A549 (cell line): ENCODE data around the gene THSD7A. TPM values are rescaled to one million over a fixed set of nuclear protein-coding genes. Genes with fewer than 3 reads are reported as not detected.
A peak's percentile ranks its signal among the peaks of the same experiment; 100 is the strongest.

Experiments used
- ATAC-seq, 2 experiments: fragments of 200-7000 bp in 1 of 2; fragments of >200 bp in 1 of 2; cut with Nextera tagmentation in 1 of 2; cut with Tn5 transposase in 1 of 2; 3 replicates each; pipeline versions ENCODE4 v1.8.0 to v1.9.1; 2018 to 2020; ENCODE audit warnings: mild to moderate bottlenecking in 1 of 2, moderate library complexity in 1 of 2
- CTCF ChIA-PET: fragments of 300-600 bp; sonication (Branson Sonifier 250); formaldehyde crosslinking; extraction: SDS; loops from one replicate; lab custom pipeline; 2021; ENCODE audit warnings: antibody characterized with exemption, inconsistent platforms; lab: Yijun Ruan, JAX
- POLR2A ChIA-PET: fragments of 350-600 bp; formaldehyde crosslinking; extraction: SDS; loops from one replicate; lab custom pipeline; 2021; ENCODE audit warnings: antibody characterized with exemption, inconsistent platforms; lab: Yijun Ruan, JAX
- DNase-seq, 2 experiments: peaks; one replicate each; pipeline versions ENCODE4 v3.0.0 to v3.0.0-alpha.2; 2011 to 2016; ENCODE audit warnings: low read depth in 1 of 2, low spot score in 1 of 2
- FAIRE-seq: peaks from 2 replicates; lab custom pipeline; 2011; peaks lifted over from hg19 to GRCh38; lab: Jason Lieb, UNC
- H3K27ac ChIP-seq, 2 experiments: fragments of >200 bp; sonication (Bioruptor Twin); formaldehyde crosslinking; 3 replicates each; pipeline ENCODE4 v1.5.1; 2016 to 2017
- H3K4me1 ChIP-seq: fragments of >200 bp; sonication (Bioruptor Twin); formaldehyde crosslinking; 3 replicates; pipeline ENCODE4 v1.6.1; 2016
- H3K4me2 ChIP-seq: fragments of >200 bp; sonication (Bioruptor Twin); formaldehyde crosslinking; 3 replicates; pipeline ENCODE4 v1.6.1; 2016
- H3K4me3 ChIP-seq: fragments of >200 bp; sonication (Bioruptor Twin); formaldehyde crosslinking; 3 replicates; pipeline ENCODE4 v1.5.1; 2016
- H3K9me3 ChIP-seq: fragments of >200 bp; sonication (Bioruptor Twin); formaldehyde crosslinking; 3 replicates; pipeline ENCODE4 v1.6.1; 2016
- CBX2 ChIP-seq: fragments of 200-600 bp; sonication (generic); IDR thresholded peaks from 2 replicates; pipeline ENCODE4 v1.6.1; 2016; ENCODE audit warnings: low read depth, mild to moderate bottlenecking, borderline replicate concordance
- CBX8 ChIP-seq: fragments of 200-600 bp; sonication (generic); IDR thresholded peaks from 2 replicates; pipeline ENCODE4 v1.6.1; 2016
- EP300 ChIP-seq, 2 experiments: fragments of >200 bp; sonication (Bioruptor Twin); formaldehyde crosslinking; IDR thresholded peaks; 2 replicates in 1 of 2; 3 replicates in 1 of 2; pipeline ENCODE4 v1.6.1; 2016 to 2017
- ESRRA ChIP-seq: fragments of 150-350 bp; IDR thresholded peaks from 2 replicates; pipeline ENCODE4 v1.6.1; 2014; ENCODE audit warnings: mild to moderate bottlenecking, low read length, borderline replicate concordance
- FOSL2 ChIP-seq, 2 experiments: fragments of 450-650 bp in 1 of 2; fragments of >200 bp in 1 of 2; sonication (Bioruptor Twin) in 1 of 2; formaldehyde crosslinking; IDR thresholded peaks; 2 replicates each; pipeline versions ENCODE4 v1.5.0 to v1.6.1; 2016 to 2020; ENCODE audit warnings: mild to moderate bottlenecking in 1 of 2, moderate library complexity in 1 of 2
- HDAC2 ChIP-seq: fragments of 200-600 bp; sonication (generic); IDR thresholded peaks from 2 replicates; pipeline ENCODE4 v1.6.1; 2016
- KDM1A ChIP-seq: fragments of 200-600 bp; sonication (generic); IDR thresholded peaks from 2 replicates; pipeline ENCODE4 v1.6.1; 2016; ENCODE audit warnings: low read depth, mild to moderate bottlenecking
- MAFK ChIP-seq: fragments of 450-650 bp; IDR thresholded peaks from 2 replicates; pipeline ENCODE4 v1.6.1; 2014; ENCODE audit not compliant: partially characterized antibody
- MYC ChIP-seq: IDR thresholded peaks from 2 replicates; pipeline ENCODE4 v1.6.1; 2012; ENCODE audit warnings: mild to moderate bottlenecking, inconsistent platforms, low read length, improper control_type of control experiment, borderline replicate concordance
- NFE2L2 ChIP-seq: fragments of 150-350 bp; conservative IDR thresholded peaks from 2 replicates; pipeline ENCODE4 v1.6.1; 2014; ENCODE audit warnings: low read length
- POLR2A ChIP-seq: IDR thresholded peaks from 2 replicates; pipeline ENCODE4 v1.6.1; 2012; ENCODE audit warnings: mild to moderate bottlenecking, low read length
- RARB ChIP-seq: fragments of 250-450 bp; sonication (Bioruptor Pico); IDR thresholded peaks from 2 replicates; pipeline ENCODE4 v1.8.0; 2021; ENCODE audit warnings: mild to moderate bottlenecking, moderate library complexity
- RCOR1 ChIP-seq: fragments of 150-350 bp; IDR thresholded peaks from 2 replicates; pipeline ENCODE4 v1.6.1; 2014; ENCODE audit warnings: antibody characterized with exemption, low read length, low read depth
- RNF2 ChIP-seq: fragments of 200-600 bp; sonication (generic); IDR thresholded peaks from 2 replicates; pipeline ENCODE4 v1.6.1; 2016; ENCODE audit warnings: low read depth, mild to moderate bottlenecking, antibody characterized with exemption, moderate library complexity, borderline replicate concordance
- SMC3 ChIP-seq: fragments of >200 bp; sonication (Bioruptor Twin); formaldehyde crosslinking; IDR thresholded peaks from 3 replicates; pipeline ENCODE4 v1.6.1; 2018; ENCODE audit warnings: inconsistent platforms
- SREBF2 ChIP-seq: fragments of 450-650 bp; IDR thresholded peaks from 2 replicates; pipeline ENCODE4 v1.6.1; 2014; ENCODE audit warnings: mild to moderate bottlenecking, moderate library complexity
- TP53 ChIP-seq: fragments of 250-450 bp; sonication (Bioruptor Pico); IDR thresholded peaks from 2 replicates; pipeline ENCODE4 v1.5.0; 2021; ENCODE audit warnings: mild to moderate bottlenecking, moderate library complexity
- WGBS: methylation state at CpG from one replicate; pipeline ENCODE4 v1.1.6; 2017; ENCODE audit errors: missing lambda C conversion rate; 5-methylcytosine and 5-hydroxymethylcytosine counted together
- polyA plus RNA-seq, 4 experiments: library from polyadenylated mRNA; depleted of rRNA in 3 of 4; stranded (reverse); fragments of >200 nt; fragmentation: RNase III in 1 of 4; extraction: RNeasy Plus Mini Kit Qiagen cat#74134 plus additional on column Dnase treatment in 1 of 4; gene quantifications; 2 replicates in 3 of 4; 3 replicates in 1 of 4; pipeline ENCODE4 v1.2.3, GENCODE V29; 2011 to 2017
- TF ChIP-seq, protein P1 (sequence below): fragments of 450-650 bp; IDR thresholded peaks from 2 replicates; pipeline ENCODE4 v1.6.1; 2014; ENCODE audit warnings: antibody characterized with exemption
- TF ChIP-seq, protein P2 (sequence below): fragments of 250-450 bp; sonication (Bioruptor Pico); IDR thresholded peaks from 2 replicates; pipeline ENCODE4 v1.5.0; 2020; ENCODE audit warnings: low read depth, mild to moderate bottlenecking, moderate library complexity
- TF ChIP-seq, protein P3 (sequence below): IDR thresholded peaks from 2 replicates; pipeline ENCODE4 v1.6.1; 2012
- TF ChIP-seq, protein P4 (sequence below): IDR thresholded peaks from 2 replicates; pipeline ENCODE4 v1.6.1; 2012; ENCODE audit warnings: low read depth, borderline replicate concordance

Gene THSD7A
- polyA plus RNA-seq, 2 of the 4 experiments (the other 2 are of a cell fraction) = 5.7 to 11.8 TPM

DNA sequence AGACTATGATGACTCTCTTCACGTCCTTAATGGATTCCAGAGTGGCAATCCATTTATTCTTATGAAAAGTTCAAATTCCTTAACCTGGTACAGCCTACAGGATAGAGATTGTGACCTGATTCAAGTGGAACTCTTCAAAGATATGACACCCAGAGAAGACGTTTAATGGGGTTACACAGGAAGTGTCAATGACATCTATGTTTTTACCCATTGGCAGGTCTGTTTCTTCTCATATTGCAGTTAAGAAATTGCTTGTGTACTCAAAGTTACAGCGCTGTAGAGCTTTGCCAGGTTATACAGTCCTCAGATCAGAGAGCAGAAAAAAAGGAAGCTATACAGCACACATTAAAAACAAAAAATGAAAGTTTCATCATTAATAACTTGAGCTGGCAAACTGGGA, 367.4 kb downstream of the THSD7A start (continued):
- TF ChIP-seq SMC3 (no peak), KDM1A (no peak)

DNA sequence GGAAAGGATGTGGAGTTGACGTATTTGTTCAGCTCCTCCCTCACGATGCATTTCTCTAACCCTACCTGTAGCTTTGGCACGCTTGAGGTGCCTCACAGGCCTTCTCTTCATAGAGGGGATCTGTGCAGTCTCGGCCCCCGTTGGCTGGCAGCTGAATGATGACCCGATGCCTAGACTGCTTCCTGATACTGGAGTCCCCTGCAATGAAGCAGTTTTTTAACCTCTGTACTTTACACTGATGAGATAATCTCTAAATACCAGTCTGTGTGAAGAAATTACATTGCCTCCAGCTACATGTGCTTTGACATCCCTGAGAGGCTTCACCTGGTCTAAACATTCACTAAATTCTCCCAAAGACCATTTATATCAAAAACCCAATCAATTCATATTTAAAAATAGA, 370.1 kb downstream of the THSD7A start:
- no peak overlapping the region for H3K27ac ChIP-seq
- H3K4me2 ChIP-seq = no peak overlapping the region
- no peak for ATAC-seq
- H3K9me3 ChIP-seq = no peaks in the 10 kb centered on the region
- 77% methylated on average over 6 of the region's 6 CpGs for WGBS
- FAIRE-seq = no peak
- DNase-seq = no peak
- peaks cover 17% of the 10 kb centered on the region for H3K4me1 ChIP-seq
- CTCF ChIA-PET = interaction anchor here (1.1 kb wide), 1 partner anchor 10 kb away, joined by 5 read pairs; no protein-coding TSS in a partner anchor
- TF ChIP-seq EP300 (IDR thresholded peaks at IDR 0.05) = no peak
- TF ChIP-seq, protein P1, sequence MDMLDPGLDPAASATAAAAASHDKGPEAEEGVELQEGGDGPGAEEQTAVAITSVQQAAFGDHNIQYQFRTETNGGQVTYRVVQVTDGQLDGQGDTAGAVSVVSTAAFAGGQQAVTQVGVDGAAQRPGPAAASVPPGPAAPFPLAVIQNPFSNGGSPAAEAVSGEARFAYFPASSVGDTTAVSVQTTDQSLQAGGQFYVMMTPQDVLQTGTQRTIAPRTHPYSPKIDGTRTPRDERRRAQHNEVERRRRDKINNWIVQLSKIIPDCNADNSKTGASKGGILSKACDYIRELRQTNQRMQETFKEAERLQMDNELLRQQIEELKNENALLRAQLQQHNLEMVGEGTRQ = no peak
- TF ChIP-seq TP53 (CRISPR knock-in tag) = no peak
- TF ChIP-seq, protein P2, sequence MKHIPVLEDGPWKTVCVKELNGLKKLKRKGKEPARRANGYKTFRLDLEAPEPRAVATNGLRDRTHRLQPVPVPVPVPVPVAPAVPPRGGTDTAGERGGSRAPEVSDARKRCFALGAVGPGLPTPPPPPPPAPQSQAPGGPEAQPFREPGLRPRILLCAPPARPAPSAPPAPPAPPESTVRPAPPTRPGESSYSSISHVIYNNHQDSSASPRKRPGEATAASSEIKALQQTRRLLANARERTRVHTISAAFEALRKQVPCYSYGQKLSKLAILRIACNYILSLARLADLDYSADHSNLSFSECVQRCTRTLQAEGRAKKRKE = no peak
- no peak for TF ChIP-seq CBX2
- no peak for TF ChIP-seq POLR2A
- no peak for TF ChIP-seq MAFK
- no peak for TF ChIP-seq SREBF2
- POLR2A ChIA-PET = no interaction called here
- no peak overlapping the region for H3K4me3 ChIP-seq

DNA sequence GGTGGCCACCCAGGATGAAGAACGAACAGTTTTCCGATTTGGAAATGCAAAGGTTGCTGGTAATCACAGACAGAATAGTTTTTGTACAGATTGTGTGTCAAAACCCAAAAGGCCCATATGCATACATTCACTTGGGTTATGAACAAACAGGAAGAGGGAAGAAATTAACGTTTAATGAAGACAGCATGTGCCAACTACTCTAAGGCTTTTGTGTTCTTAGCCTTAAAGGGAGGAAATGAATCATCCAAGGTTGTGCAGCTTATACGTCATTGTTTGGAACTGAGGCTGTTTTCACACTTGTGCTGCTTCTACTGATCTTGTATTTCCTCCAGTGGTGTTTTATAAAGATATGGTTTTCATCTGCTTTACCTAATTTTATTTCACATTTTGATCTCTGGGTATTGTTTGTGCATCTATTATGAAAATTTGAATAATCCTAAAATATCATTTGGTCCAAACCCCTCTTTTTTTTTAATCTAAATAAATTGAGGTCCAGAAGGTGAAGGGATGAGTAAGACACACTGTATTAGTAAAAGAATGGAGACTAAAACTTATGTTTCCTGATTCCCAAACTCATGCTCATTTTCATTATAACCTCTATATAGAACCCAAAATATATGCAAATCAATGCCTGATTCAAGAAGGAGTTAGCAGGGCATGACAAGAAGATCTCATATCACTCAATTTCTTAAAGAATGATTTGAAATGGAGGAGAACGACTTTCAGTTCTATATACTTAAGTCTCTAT, 373.1 kb downstream of the THSD7A start:
- POLR2A ChIA-PET = interaction anchor here (1.5 kb wide), 1 partner anchor 373 kb away, joined by 3 read pairs; the partner anchor contains the start of gene THSD7A
- FAIRE-seq (peak; percentile 59), DNase-seq (peak; percentile 5 to 78), ATAC-seq (peak; percentile 71 to 90; a peak in 5 of 6 replicates)
- peak overlapping the region; percentile 73 for H3K4me2 ChIP-seq
- TF ChIP-seq NFE2L2 = no peak
- TF ChIP-seq ESRRA = no peak
- TF ChIP-seq MYC = no peak
- TF ChIP-seq, protein P3, sequence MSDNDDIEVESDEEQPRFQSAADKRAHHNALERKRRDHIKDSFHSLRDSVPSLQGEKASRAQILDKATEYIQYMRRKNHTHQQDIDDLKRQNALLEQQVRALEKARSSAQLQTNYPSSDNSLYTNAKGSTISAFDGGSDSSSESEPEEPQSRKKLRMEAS = peak; percentile 34; the same call in 1 of the 2 replicates
- TF ChIP-seq CBX8 = no peak
- no peak for TF ChIP-seq RCOR1
- TF ChIP-seq, protein P4, sequence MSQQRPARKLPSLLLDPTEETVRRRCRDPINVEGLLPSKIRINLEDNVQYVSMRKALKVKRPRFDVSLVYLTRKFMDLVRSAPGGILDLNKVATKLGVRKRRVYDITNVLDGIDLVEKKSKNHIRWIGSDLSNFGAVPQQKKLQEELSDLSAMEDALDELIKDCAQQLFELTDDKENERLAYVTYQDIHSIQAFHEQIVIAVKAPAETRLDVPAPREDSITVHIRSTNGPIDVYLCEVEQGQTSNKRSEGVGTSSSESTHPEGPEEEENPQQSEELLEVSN = no peak
- no peak for TF ChIP-seq RARB
- 0 out of 2 replicates have a peak, but pooled peaks have one; percentile 16 for TF ChIP-seq FOSL2 (IDR thresholded peaks at IDR 0.05)
- TF ChIP-seq FOSL2 (CRISPR knock-in tag; IDR thresholded peaks at IDR 0.05) = peak; percentile 73
- no peak for TF ChIP-seq RNF2
- no peak for TF ChIP-seq HDAC2
- TF ChIP-seq, all 56 proteins: peak for 2
- Histone ChIP-seq H3K4me3 (no peak overlapping the region; the same call in 2 of the 3 replicates), H3K9me3 (no peaks in the 10 kb centered on the region), H3K4me1 (peaks cover 24% of the 10 kb centered on the region), H3K27ac (peak overlapping the region; percentile 68 to 80)
- CTCF ChIA-PET = interaction anchor here (2.0 kb wide), 1 partner anchor 1000 kb away, joined by 4 read pairs; no protein-coding TSS in a partner anchor
- WGBS = 15% methylated on average over 5 of the region's 5 CpGs
